Ishikawa (cell line): ENCODE measurements around the gene PTTG1IP.

ENCODE experiments used
- CREB1 ChIP-seq: IDR thresholded peaks from 2 replicates; pipeline ENCODE4 v1.6.1; 2012; ENCODE audit warnings: low read depth
- EGR1 ChIP-seq: IDR thresholded peaks from 2 replicates; pipeline ENCODE4 v1.6.1; 2012
- USF1 ChIP-seq: IDR thresholded peaks from 2 replicates; pipeline ENCODE4 v1.6.1; 2012
- YY1 ChIP-seq: IDR thresholded peaks from 2 replicates; pipeline ENCODE4 v1.6.1; 2012; ENCODE audit warnings: low read depth
- ZBTB7A ChIP-seq: IDR thresholded peaks from 2 replicates; pipeline ENCODE4 v1.6.1; 2012; ENCODE audit warnings: low read depth

GRCh38 chr21:44891631-44892031, 18.1 kb upstream of the PTTG1IP start:
- TF ChIP-seq ZBTB7A (no peak), USF1 (no peak), YY1 (no peak), EGR1 (no peak), CREB1 (no peak)
